NB4 (cell line): ENCODE data around the gene B3GAT3.
A peak's percentile ranks its signal among the peaks of the same experiment; 100 is the strongest.

Experiments
- POLR2A ChIP-seq: IDR thresholded peaks from 2 replicates; pipeline ENCODE4 v1.6.1; 2011; ENCODE audit warnings: mild to moderate bottlenecking; ENCODE audit not compliant: insufficient read length; ENCODE audit errors: extremely low read depth
- TF ChIP-seq, protein P1 (sequence below): IDR thresholded peaks from one replicate; pipeline ENCODE4 v1.5.1; 2012; ENCODE audit warnings: low read depth, low read length
- TF ChIP-seq, protein P2 (sequence below): IDR thresholded peaks from 2 replicates; pipeline ENCODE4 v1.6.1; 2011; ENCODE audit warnings: low read depth, low read length

GRCh38 chr11:62665075-62665598, 43.4 kb upstream of the B3GAT3 start, which contains the start of the genes C11orf98 and CSKMT:
- TF ChIP-seq, protein P1, sequence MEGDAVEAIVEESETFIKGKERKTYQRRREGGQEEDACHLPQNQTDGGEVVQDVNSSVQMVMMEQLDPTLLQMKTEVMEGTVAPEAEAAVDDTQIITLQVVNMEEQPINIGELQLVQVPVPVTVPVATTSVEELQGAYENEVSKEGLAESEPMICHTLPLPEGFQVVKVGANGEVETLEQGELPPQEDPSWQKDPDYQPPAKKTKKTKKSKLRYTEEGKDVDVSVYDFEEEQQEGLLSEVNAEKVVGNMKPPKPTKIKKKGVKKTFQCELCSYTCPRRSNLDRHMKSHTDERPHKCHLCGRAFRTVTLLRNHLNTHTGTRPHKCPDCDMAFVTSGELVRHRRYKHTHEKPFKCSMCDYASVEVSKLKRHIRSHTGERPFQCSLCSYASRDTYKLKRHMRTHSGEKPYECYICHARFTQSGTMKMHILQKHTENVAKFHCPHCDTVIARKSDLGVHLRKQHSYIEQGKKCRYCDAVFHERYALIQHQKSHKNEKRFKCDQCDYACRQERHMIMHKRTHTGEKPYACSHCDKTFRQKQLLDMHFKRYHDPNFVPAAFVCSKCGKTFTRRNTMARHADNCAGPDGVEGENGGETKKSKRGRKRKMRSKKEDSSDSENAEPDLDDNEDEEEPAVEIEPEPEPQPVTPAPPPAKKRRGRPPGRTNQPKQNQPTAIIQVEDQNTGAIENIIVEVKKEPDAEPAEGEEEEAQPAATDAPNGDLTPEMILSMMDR, result no peak
- TF ChIP-seq POLR2A, result peak; percentile 100
- TF ChIP-seq, protein P2, sequence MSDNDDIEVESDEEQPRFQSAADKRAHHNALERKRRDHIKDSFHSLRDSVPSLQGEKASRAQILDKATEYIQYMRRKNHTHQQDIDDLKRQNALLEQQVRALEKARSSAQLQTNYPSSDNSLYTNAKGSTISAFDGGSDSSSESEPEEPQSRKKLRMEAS, result peak; percentile 61
